Mesothelial cell of epicardium (in vitro differentiated cells): Measurements from ENCODE around the gene CAMKK1. TPM values are rescaled to one million over a fixed set of nuclear protein-coding genes. Genes with fewer than 3 reads are reported as not detected.

Experiments
- DNase-seq, 2 experiments: peaks; one replicate each; pipeline ENCODE4 v3.0.0; 2021; ENCODE audit warnings: low spot score in 2 of 2; ENCODE audit not compliant: unreplicated experiment in 2 of 2
- H3K27ac Mint-ChIP-seq: 2 replicates; pipeline ENCODE4 v1.8.0; 2021; ENCODE audit warnings: mixed read lengths
- H3K27me3 Mint-ChIP-seq: 2 replicates; pipeline ENCODE4 v1.8.0; 2021; ENCODE audit warnings: low read depth, mixed read lengths
- H3K36me3 Mint-ChIP-seq: 2 replicates; pipeline ENCODE4 v1.8.0; 2021; ENCODE audit warnings: mixed read lengths
- H3K4me1 Mint-ChIP-seq: 2 replicates; pipeline ENCODE4 v1.8.0; 2021; ENCODE audit warnings: mixed read lengths
- H3K4me3 Mint-ChIP-seq: 2 replicates; pipeline ENCODE4 v1.8.0; 2021; ENCODE audit warnings: mild to moderate bottlenecking, moderate library complexity, mixed read lengths
- H3K9me3 Mint-ChIP-seq: 2 replicates; pipeline ENCODE4 v1.8.0; 2021; ENCODE audit warnings: mixed read lengths
- CTCF ChIP-seq: fragments of 200-600 bp; sonication (generic); IDR thresholded peaks from one replicate; pipeline ENCODE4 v1.5.0; 2021; ENCODE audit warnings: antibody characterized with exemption; ENCODE audit not compliant: unreplicated experiment
- total RNA-seq: library from RNA; stranded (reverse); gene quantifications from 3 replicates; pipeline ENCODE4 v1.2.1, GENCODE V29; 2021

Gene CAMKK1
- 3.8 to 4.3 TPM (median 4.3 TPM) in 3 replicates for total RNA-seq

- H3K27ac Mint-ChIP-seq: peak within 1 kb of the TSS; percentile 19
- no peaks in the 10 kb centered on the region for H3K36me3 Mint-ChIP-seq
- peaks cover 22% of the 10 kb centered on the region for H3K27me3 Mint-ChIP-seq
- no peak for TF ChIP-seq CTCF
- peak; percentile 87 for DNase-seq
- H3K9me3 Mint-ChIP-seq: no peaks in the 10 kb centered on the region
- peaks cover 35% of the 10 kb centered on the region for H3K4me1 Mint-ChIP-seq
- peak within 1 kb of the TSS; percentile 70 for H3K4me3 Mint-ChIP-seq
Measured at GRCh38 chr17:3893003-3893719, at the start of gene CAMKK1. Gene CAMKK1 (minus strand): TSS chr17:3893053. CDS start chr17:3885687, 7,366 bp downstream.

GRCh38 chr17:3940965-3941698 is 48.3 kb upstream of the CAMKK1 start:
- H3K27me3 Mint-ChIP-seq: peaks cover 4% of the 10 kb centered on the region

GRCh38 chr17:3937359-3937758 is 44.5 kb upstream of the CAMKK1 start:
- Mint-ChIP-seq H3K27ac (no peak overlapping the region), H3K4me3 (no peak overlapping the region), H3K4me1 (no peaks in the 10 kb centered on the region), H3K27me3 (peaks cover 1% of the 10 kb centered on the region), H3K9me3 (no peaks in the 10 kb centered on the region), H3K36me3 (no peaks in the 10 kb centered on the region)
- DNase-seq: no peak
- no peak for TF ChIP-seq CTCF

More at GRCh38 chr17:3940965-3941698, 48.3 kb upstream of the CAMKK1 start:
- no peak for DNase-seq
- Mint-ChIP-seq H3K4me3 (no peak overlapping the region), H3K4me1 (peaks cover 11% of the 10 kb centered on the region), H3K27ac (no peak overlapping the region), H3K36me3 (no peaks in the 10 kb centered on the region), H3K9me3 (no peaks in the 10 kb centered on the region)
- TF ChIP-seq CTCF: no peak

GRCh38 chr17:3935825-3936355 is 43.0 kb upstream of the CAMKK1 start:
- Mint-ChIP-seq H3K9me3 (no peaks in the 10 kb centered on the region), H3K4me3 (no peak overlapping the region), H3K36me3 (no peaks in the 10 kb centered on the region), H3K27me3 (no peaks in the 10 kb centered on the region), H3K27ac (no peak overlapping the region), H3K4me1 (no peaks in the 10 kb centered on the region)
- no peak for DNase-seq
- TF ChIP-seq CTCF: no peak

GRCh38 chr17:3935140-3935542 is 42.3 kb upstream of the CAMKK1 start:
- Mint-ChIP-seq H3K27me3 (no peaks in the 10 kb centered on the region), H3K4me3 (no peak overlapping the region), H3K36me3 (no peaks in the 10 kb centered on the region), H3K27ac (no peak overlapping the region), H3K4me1 (no peaks in the 10 kb centered on the region), H3K9me3 (no peaks in the 10 kb centered on the region)
- peak; percentile 26 for TF ChIP-seq CTCF
- peak in 1 of 2 experiments; percentile 53 for DNase-seq
